SK-N-MC (cell line): ENCODE measurements around the gene FN3K.

Source experiments
- EZH2 ChIP-seq: fragments of 200-600 bp; sonication (generic); IDR thresholded peaks from one replicate; pipeline ENCODE4 v1.6.1; 2017; ENCODE audit warnings: antibody characterized with exemption
- FOXP2 ChIP-seq: optimal IDR thresholded peaks from 2 replicates; pipeline ENCODE3; 2011; ENCODE audit warnings: mild to moderate bottlenecking, moderate library complexity; ENCODE audit not compliant: insufficient read depth; ENCODE audit errors: extremely low read length, control extremely low read depth

DNA sequence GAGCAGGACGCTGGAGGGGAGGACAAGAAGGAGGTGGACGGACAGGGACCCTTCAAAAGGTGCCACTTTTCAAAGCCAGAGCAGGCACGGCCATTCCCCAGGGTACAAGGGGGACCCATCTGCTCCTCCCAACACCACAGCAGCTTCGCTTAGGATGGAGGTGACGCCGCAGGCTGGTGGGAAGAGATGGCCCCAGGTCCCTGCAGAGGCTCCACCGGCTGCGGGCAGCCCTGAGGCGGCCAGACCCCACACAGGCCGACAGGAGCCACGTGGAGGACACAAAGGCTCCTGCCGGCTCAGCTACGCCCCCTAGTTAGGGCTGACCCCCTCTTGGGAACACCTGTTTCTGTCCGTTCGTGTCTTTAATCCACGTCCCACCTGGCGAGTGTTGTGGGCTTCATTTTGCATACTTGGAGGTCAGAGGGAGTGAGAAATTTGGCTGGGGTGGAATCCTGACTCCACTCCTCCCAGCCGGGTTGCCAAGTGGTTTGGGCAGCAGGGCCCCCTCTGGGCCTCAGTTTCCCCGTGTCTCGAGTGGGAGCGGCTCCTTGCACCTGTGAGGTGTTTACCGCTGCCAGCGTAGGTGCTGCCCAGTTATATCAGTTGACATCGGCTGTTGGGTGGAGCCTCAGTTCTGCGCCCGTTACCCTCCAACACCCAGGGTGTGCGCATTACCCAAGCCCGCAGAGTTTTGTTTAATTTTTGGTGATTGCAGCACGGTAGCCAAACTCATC is 24.7 kb upstream of the FN3K start:
- TF ChIP-seq EZH2 (no peak), FOXP2 (no peak)
